Measurements from ENCODE around the gene RARB. TPM values are rescaled to one million over a fixed set of nuclear protein-coding genes. Genes with fewer than 3 reads are reported as not detected.

Gene RARB
- total RNA-seq, 1 donor from 2014 or later = 5.6 TPM

- no peaks in the 10 kb centered on the region for H3K36me3 ChIP-seq
- intact Hi-C loops (cut with DNase I) = no loop called here
- no peaks in the 10 kb centered on the region for H3K9me3 ChIP-seq
- ATAC-seq (peak; percentile 39 to 45), DNase-seq (no peak)
- H3K27ac ChIP-seq = no peak overlapping the region
- H3K4me1 ChIP-seq = no peaks in the 10 kb centered on the region
- no peaks in the 10 kb centered on the region for H3K27me3 ChIP-seq (ENCODE audit: low read depth)
- no peak overlapping the region for H3K4me3 ChIP-seq
- no peak for TF ChIP-seq CTCF (IDR thresholded peaks at IDR 0.05)
Observed at GRCh38 chr3:25412269-25412668, 15.8 kb upstream of the RARB start.

- H3K4me1 ChIP-seq = no peaks in the 10 kb centered on the region
- no peak overlapping the region for H3K4me3 ChIP-seq
- H3K27ac ChIP-seq = no peak overlapping the region
- no peaks in the 10 kb centered on the region for H3K36me3 ChIP-seq
- TF ChIP-seq CTCF (IDR thresholded peaks at IDR 0.05) = no peak
- ATAC-seq = no peak
- H3K27me3 ChIP-seq (ENCODE audit: low read depth) = no peaks in the 10 kb centered on the region
- H3K9me3 ChIP-seq = no peaks in the 10 kb centered on the region
- intact Hi-C loops (cut with DNase I) = no loop called here
- no peak for DNase-seq
Observed at GRCh38 chr3:25416176-25416575, 11.9 kb upstream of the RARB start.

- no peak for ATAC-seq
- H3K36me3 ChIP-seq = no peaks in the 10 kb centered on the region
Observed at GRCh38 chr3:25418596-25418995, 9.5 kb upstream of the RARB start.

GRCh38 chr3:25419251-25419650 is 8.8 kb upstream of the RARB start:
- intact Hi-C loops (cut with DNase I) = no loop called here
- no peak for TF ChIP-seq CTCF (IDR thresholded peaks at IDR 0.05)
- no peak for ATAC-seq

More at GRCh38 chr3:25418596-25418995, 9.5 kb upstream of the RARB start:
- no peak for DNase-seq
- intact Hi-C loops (cut with DNase I) = no loop called here
- H3K4me1 ChIP-seq = no peaks in the 10 kb centered on the region
- no peaks in the 10 kb centered on the region for H3K27me3 ChIP-seq (ENCODE audit: low read depth)
- no peaks in the 10 kb centered on the region for H3K9me3 ChIP-seq
- H3K4me3 ChIP-seq = no peak overlapping the region
- H3K27ac ChIP-seq = no peak overlapping the region
- no peak for TF ChIP-seq CTCF (IDR thresholded peaks at IDR 0.05)

GRCh38 chr3:25420147-25420546 is 7.9 kb upstream of the RARB start:
- H3K4me1 ChIP-seq = no peaks in the 10 kb centered on the region
- no peak for DNase-seq
- no peak for ATAC-seq
- no peak for TF ChIP-seq CTCF (IDR thresholded peaks at IDR 0.05)
- H3K27ac ChIP-seq = no peak overlapping the region
- no peak overlapping the region for H3K4me3 ChIP-seq
- intact Hi-C loops (cut with DNase I) = no loop called here
- no peaks in the 10 kb centered on the region for H3K9me3 ChIP-seq
- H3K27me3 ChIP-seq (ENCODE audit: low read depth) = no peaks in the 10 kb centered on the region
- no peaks in the 10 kb centered on the region for H3K36me3 ChIP-seq

More at GRCh38 chr3:25419251-25419650, 8.8 kb upstream of the RARB start:
- H3K27ac ChIP-seq = no peak overlapping the region
- no peaks in the 10 kb centered on the region for H3K4me1 ChIP-seq
- DNase-seq = no peak
- no peak overlapping the region for H3K4me3 ChIP-seq
- H3K27me3 ChIP-seq (ENCODE audit: low read depth) = no peaks in the 10 kb centered on the region
- no peaks in the 10 kb centered on the region for H3K36me3 ChIP-seq
- H3K9me3 ChIP-seq = no peaks in the 10 kb centered on the region

GRCh38 chr3:25420885-25421284 is 7.2 kb upstream of the RARB start:
- intact Hi-C loops (cut with DNase I) = no loop called here
- H3K27me3 ChIP-seq (ENCODE audit: low read depth) = no peaks in the 10 kb centered on the region
- no peak for ATAC-seq

More at GRCh38 chr3:25420885-25421284, 7.2 kb upstream of the RARB start:
- Histone ChIP-seq H3K36me3 (no peaks in the 10 kb centered on the region), H3K4me1 (no peaks in the 10 kb centered on the region), H3K4me3 (no peak overlapping the region), H3K27ac (no peak overlapping the region), H3K9me3 (no peaks in the 10 kb centered on the region)
- no peak for TF ChIP-seq CTCF (IDR thresholded peaks at IDR 0.05)
- no peak for DNase-seq
